HG02759 (cell line): ENCODE measurements around the gene CYLD.
A peak's percentile ranks its signal among the peaks of the same experiment; 100 is the strongest.

Source experiments
- ATAC-seq: cut with Tn5 transposase; IDR thresholded peaks from one replicate; pipeline ENCODE4 v1.9.1; 2021; ENCODE audit warnings: mild to moderate bottlenecking, moderate library complexity; ENCODE audit not compliant: unreplicated experiment

Gene CYLD

DNA sequence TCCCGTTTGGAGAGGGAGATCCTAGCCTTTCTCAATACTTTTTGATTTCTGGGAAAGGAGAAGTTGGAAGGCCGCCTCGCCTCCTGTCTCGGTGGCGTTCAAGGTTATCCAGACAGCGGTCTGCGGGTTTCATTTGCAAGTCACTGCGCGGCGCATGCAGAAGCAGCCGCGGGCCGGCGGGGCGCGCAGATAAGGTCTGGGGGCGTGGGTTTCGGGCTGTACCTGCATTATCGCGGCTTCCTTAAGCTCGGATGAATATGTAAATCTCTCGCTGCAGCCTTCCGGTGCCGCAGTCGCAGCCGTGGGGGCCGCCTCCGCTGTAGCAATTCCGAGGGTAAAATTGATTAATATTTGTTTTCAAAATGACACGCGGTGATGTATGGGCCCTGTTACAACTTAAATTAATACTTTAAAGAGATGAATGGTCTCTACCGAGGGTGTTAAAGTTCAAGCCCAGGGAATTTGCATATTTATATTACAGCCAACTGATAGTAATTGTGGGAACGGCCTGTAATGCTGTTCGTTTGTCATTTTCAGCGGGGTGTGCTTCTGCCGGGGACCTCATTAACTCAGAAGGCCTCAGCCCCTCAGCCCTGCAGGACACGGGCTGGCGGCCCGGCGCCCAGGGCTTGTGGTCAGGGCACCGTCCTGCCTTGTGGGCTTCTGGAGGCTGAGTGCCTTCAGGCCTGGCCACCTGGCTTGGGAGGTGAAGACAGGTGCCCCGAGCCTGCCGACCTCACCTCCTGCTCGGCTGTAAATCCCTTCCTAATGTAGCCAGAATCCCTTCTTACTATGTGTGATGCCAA, 99.4 kb downstream of the CYLD start:
- peak; percentile 50 for ATAC-seq

DNA sequence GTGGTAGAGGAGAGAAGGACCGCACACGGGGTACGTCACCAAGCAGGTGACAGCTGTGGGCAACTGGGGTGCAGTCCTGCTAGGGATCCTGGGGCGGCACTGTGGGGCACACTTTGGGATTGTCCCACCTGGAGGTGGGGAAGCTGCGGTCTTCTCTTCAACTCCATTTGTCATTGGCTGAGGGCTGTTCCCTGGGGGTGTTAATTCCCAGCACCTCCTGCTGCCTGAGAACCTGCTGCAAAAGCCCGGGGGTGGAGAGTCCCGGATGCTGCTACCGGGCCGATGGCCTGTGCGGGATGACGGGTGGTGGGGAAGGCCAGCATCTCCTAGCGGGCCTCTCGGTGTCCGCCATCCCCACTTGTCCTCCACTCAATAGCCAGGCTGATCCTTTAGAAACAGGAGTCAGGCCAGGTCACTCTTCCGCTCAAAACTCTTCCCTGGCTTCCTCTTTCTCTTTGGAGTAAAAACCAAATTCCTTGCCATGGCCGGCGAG, 100.2 kb downstream of the CYLD start:
- no peak for ATAC-seq

DNA sequence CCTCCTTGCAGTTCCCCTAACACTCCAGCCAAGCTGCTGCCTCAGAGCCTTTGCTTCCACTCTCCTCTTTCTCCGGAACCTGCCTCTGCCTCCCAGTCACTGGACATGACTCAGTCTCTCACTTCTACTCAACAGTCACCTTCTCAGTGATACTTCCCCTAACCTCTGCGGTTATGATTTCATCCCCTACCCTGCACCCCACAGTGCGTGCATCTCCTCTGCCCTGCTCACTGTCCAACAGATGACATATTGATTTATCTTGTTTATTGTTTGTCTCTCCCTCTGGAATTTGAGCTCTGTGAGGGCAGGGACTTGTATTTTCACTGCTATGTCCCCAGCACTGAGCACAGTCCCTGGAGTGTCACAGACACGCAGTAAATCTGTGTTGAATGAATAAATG, 100.7 kb downstream of the CYLD start:
- ATAC-seq = no peak

DNA sequence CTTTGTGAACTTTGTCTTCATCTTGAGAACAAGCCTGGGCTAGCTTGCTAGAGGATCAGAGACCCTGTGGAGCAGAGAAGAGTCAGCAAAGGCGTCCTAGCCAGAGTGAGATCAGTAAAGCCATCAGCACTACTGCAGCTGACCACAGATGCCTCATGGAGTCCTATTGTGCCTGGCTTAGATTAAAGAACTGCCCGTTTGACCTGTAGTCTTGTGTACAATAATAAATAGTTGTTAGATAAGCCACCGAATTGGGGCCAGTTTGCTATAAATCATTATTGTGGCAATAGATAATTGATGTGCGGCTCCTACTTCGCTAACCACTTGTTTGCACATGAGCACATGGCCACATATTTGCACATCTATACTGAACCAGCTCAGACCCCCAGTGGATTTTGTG, 103.0 kb downstream of the CYLD start:
- ATAC-seq = no peak

DNA sequence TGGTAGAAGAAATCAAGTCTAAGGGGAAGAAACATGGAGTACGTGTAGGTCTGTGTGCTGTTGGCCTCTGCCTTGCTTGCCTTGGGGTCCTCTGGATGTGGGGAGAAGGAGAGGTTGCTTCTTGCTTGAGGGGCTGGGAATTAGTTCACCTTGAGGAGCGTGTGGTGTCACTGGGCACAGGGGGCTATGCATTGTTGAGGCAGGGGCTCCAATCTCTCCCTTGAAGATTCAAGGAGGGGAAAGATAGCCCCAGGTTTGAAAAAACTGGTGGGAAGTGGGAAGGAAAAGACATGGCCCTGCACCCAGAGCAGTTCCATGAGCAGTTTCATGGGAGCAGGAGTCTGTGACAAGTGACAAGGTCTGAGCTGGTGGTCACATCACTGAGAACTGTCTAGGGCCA, 103.4 kb downstream of the CYLD start:
- no peak for ATAC-seq

DNA sequence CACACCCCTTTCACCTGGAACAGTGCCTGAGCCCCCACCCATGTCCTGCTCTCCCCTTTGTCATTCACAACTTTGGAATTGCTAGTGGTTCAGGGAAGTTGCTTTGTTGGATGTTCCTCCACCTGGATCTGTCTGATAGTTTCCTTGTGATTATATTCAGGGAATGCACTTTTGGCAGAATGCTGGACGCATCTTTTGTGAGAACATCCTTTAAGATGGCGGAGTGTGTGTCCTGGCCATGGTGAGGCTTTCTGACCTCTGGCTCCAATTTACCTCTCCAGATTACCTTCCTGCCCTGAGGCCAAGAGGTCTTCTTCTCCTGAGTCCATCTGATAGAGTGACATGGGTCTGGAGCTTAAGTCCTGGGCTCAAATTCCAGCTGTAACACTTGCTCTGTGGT, 104.6 kb downstream of the CYLD start:
- ATAC-seq = no peak

DNA sequence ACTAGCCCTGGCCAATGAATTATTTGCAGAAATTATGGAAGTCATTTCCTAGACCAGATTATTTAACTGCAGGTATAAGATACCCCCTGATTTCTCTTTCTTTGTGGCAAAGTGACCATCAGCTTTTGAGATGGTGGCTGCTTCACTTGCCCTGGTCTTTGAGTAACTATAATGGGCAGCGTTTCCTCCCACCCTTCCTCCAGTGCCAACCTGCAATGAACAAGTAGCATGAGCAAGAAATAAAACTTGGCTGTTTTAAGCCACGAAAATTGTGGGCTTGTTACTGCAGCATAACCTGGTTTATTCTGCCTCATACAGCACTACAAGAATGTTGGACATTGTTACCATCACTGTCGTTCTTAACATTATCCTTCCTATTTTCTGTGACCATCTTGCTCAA, 105.3 kb downstream of the CYLD start:
- ATAC-seq = no peak

DNA sequence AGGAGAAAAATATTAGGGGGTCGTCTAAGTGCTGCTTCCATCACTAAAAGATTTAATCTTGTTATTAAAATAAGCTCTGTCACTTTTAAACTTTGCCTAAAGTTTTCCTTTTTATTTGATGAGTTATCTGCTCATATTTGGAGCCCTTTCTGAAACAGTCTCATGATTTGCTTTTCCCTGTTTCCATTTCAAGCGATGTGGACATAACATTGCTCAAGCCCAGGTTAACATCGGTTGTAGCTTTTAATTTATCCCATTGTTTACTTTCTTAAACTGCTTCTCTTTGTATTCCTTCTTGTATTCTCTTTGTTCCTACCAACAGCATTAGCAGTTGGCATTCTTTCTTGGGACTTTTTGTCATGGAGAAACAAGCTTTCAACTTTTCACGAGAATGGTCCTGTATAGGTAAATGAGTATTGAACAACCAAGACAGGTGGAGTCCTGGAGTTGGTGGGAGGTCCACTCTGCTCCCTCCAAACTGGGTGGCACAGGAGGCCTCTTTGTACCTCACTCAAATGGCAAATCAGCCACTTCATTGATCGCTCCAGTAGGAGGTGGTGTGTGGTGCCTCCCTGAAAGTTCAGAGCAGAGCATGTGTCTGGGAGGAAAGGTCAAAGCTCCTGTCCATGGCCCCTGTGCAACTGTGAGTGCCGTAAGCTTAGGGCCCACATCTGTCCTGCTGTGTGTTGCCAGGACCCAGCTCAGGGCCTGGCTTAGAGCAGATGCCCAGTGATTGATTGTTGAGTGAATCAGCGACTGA, 107.0 kb downstream of the CYLD start:
- ATAC-seq = no peak
